Putamen (tissue), 1 donor: ENCODE data around the gene HTR3E.
"Not testable (repeated sequence)": the region's sequence is repeated elsewhere in the genome, so short reads cannot be mapped to it uniquely, and the experiment has no call there.

ENCODE experiments used
- DNase-seq: peaks from one replicate; pipeline ENCODE4 v3.0.0-alpha.2; 2016; ENCODE audit warnings: low spot score

The HTR3E gene

GRCh38 chr3:184116017-184116416, 19.2 kb downstream of the HTR3E start:
- no peak for DNase-seq

GRCh38 chr3:184117636-184118035, 20.8 kb downstream of the HTR3E start:
- no peak for DNase-seq

GRCh38 chr3:184121031-184121430, 24.2 kb downstream of the HTR3E start:
- not testable (repeated sequence) for DNase-seq

- DNase-seq: no peak
These were observed 29.1 kb downstream of the HTR3E start for GRCh38 chr3:184126006-184126405.

GRCh38 chr3:184129012-184129411, 32.1 kb downstream of the HTR3E start:
- DNase-seq: no peak

- DNase-seq: no peak
These were observed 36.1 kb downstream of the HTR3E start for GRCh38 chr3:184132945-184133344.

GRCh38 chr3:184133840-184134745, 37.2 kb downstream of the HTR3E start:
- peak; percentile 81 for DNase-seq

- no peak for DNase-seq
These were observed 37.9 kb downstream of the HTR3E start for GRCh38 chr3:184134746-184135148.

- DNase-seq: peak; percentile 96
These were observed 38.5 kb downstream of the HTR3E start, which contains the start of gene EIF2B5 for GRCh38 chr3:184135149-184135910. Gene EIF2B5, plus strand, starts transcription at chr3:184135358. Its CDS starts 28 bp downstream, at chr3:184135386.

GRCh38 chr3:184135911-184136260, 39.0 kb downstream of the HTR3E start:
- no peak for DNase-seq

- no peak for DNase-seq
These were observed 43.6 kb downstream of the HTR3E start for GRCh38 chr3:184140436-184140835.

GRCh38 chr3:184142199-184142598, 45.3 kb downstream of the HTR3E start:
- DNase-seq: no peak

GRCh38 chr3:184143327-184143726, 46.5 kb downstream of the HTR3E start:
- no peak for DNase-seq

GRCh38 chr3:184144505-184144904, 47.6 kb downstream of the HTR3E start:
- no peak for DNase-seq

GRCh38 chr3:184145111-184145524, 48.3 kb downstream of the HTR3E start:
- DNase-seq: no peak

GRCh38 chr3:184145751-184146270, 48.9 kb downstream of the HTR3E start:
- no peak for DNase-seq

GRCh38 chr3:184148076-184148475, 51.2 kb downstream of the HTR3E start:
- no peak for DNase-seq

GRCh38 chr3:184149123-184149522, 52.3 kb downstream of the HTR3E start:
- DNase-seq: no peak

- DNase-seq: not testable (repeated sequence)
These were observed 52.9 kb downstream of the HTR3E start for GRCh38 chr3:184149770-184150169.

- peak; percentile 71 for DNase-seq
These were observed 58.2 kb downstream of the HTR3E start, which contains the start of gene DVL3 for GRCh38 chr3:184154885-184155643. Gene DVL3, plus strand, starts transcription at chr3:184155377. Its CDS starts 259 bp downstream, at chr3:184155636.

GRCh38 chr3:184155644-184156521, 59.0 kb downstream of the HTR3E start:
- no peak for DNase-seq
